Tongue (tissue), 2 donors: ENCODE measurements around the gene CHRNA7. TPM values are rescaled to one million over a fixed set of nuclear protein-coding genes. Genes with fewer than 3 reads are reported as not detected.
"Not testable (repeated sequence)": the region's sequence is repeated elsewhere in the genome, so short reads cannot be mapped to it uniquely, and the experiment has no call there.

Experiments
- DNase-seq: peaks from one replicate; pipeline ENCODE4 v3.0.0-alpha.2; 2015
- total RNA-seq: library from RNA; depleted of rRNA; stranded (reverse); fragments of >200 nt; gene quantifications from one replicate; pipeline ENCODE4 v1.2.3, GENCODE V29; 2014

Gene CHRNA7
- total RNA-seq, 1 donor from 2014 or later = 2.8 TPM

DNA sequence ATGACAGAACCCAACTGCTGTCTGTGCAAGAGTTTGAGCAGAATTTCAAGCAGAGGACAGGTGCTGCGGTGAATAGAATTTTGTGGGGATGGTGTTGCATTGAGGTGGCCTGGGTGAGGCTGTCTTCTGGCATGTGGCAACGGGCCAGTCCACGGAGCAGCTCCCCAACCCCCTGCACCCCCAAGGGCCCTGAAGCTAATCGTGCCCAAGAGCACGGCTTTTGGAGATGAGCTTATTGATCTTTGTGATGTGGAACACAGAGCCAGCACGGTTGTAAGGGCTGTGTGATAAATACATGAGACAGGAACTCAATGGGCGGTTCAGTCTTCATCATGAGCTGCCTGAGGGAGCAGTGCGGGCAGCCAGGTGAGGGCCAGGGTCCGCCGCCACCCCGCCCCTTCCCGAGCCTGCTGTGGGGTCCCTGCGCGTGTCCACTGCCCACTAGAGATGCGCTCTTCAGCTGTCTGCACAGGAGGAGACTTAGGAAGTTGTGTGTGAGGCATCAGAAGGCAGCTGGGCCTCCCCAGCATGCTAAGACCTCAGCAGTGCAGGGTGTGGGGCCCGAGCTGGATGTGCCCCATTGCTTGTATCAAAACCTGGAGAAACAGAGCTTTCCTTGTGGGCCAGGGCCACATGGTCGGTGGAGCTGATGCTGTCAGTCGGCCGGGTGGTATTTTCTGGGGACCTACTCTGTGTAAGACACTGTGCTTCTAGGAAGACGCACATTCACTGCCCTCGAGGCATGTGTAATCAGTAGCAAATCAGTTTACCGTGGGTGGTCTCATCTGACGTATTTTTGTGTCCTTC, 90.5 kb downstream of the CHRNA7 start:
- no peak for DNase-seq

GRCh38 chr15:32121384-32121695, 91.0 kb downstream of the CHRNA7 start:
- no peak for DNase-seq

GRCh38 chr15:32122013-32122412, 91.7 kb downstream of the CHRNA7 start:
- DNase-seq = no peak

GRCh38 chr15:32123473-32123872, 93.2 kb downstream of the CHRNA7 start:
- DNase-seq = no peak

- no peak for DNase-seq
Measured at GRCh38 chr15:32124726-32125125, 94.4 kb downstream of the CHRNA7 start.

DNA sequence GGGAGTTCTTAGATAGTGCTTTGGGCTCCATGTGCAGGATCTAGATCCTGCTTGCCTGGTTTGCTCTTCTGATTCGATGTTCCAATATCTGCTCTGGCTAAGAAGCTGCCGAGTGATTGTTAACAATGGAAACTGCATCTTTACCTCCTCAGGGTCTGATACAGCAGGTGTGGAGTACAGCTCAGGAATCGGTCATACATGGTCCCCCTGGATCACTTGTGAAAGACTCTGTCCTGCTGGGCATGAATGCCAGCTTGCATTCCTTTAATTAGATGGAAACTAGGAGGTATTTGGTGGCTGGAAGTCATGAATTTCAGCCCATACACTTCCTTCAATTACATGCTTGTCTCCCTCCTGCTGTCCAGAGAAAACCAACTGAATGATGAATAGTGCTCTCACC, 95.3 kb downstream of the CHRNA7 start:
- DNase-seq = no peak

GRCh38 chr15:32129815-32130214, 99.5 kb downstream of the CHRNA7 start:
- no peak for DNase-seq

DNA sequence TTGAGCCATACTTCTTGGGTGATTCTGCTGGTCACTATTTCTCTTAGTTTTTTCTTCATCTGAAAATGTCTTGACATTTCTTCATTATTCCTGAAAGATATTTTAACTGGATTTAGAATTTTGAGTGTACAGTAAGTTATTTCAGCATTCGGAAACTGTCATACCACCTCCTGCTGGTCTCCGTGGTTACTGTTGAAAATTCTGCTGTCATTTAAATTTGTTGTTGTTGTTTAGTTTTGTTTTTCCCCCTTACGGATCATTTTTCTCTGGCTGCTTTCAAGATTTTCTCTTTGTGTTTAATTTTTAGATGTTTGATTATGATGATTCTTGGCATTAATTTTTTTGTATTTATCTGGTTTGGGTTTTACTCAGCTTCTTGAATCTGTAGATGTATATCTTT, 100.5 kb downstream of the CHRNA7 start:
- DNase-seq = no peak

GRCh38 chr15:32131803-32132202, 101.5 kb downstream of the CHRNA7 start:
- no peak for DNase-seq

DNA sequence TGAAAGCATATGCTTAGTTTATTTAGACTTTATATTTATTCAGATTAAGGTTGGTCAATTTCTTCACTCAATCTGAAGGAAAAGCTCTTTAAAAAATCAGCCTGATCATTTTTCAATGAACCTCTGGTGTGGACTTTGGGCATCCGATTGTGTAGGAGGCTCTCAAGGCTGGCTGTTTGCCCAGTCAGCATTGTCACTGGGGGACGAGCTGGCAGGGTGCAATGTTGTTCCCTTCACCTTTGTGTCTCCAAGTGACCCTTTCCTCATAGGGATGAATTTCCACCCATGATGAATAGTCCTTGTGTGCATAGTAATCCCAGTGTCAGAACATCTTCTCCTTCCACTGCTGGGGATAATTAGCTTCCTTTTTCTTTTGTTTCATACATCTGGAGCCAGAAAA, 102.5 kb downstream of the CHRNA7 start:
- DNase-seq = no peak

GRCh38 chr15:32134842-32135241, 104.5 kb downstream of the CHRNA7 start:
- DNase-seq = no peak

DNA sequence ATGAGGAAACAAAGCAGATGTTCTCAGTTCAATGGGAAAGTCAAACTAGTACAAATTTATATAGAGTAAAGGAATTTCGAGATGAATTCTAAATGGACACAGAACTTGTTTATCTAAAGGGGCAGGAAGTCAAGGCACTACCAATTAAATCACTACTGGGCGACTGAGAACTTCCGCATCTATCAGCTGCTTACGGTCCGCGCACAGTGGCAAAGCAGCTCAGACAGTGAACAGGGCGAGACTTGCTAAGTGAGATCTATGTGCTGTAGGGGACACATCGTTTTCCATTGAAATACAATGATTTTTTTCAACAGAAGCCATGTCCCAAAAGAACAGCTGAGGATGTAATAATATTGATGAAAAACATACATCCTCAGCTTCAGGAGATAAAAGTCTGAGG, 105.0 kb downstream of the CHRNA7 start:
- no peak for DNase-seq

DNA sequence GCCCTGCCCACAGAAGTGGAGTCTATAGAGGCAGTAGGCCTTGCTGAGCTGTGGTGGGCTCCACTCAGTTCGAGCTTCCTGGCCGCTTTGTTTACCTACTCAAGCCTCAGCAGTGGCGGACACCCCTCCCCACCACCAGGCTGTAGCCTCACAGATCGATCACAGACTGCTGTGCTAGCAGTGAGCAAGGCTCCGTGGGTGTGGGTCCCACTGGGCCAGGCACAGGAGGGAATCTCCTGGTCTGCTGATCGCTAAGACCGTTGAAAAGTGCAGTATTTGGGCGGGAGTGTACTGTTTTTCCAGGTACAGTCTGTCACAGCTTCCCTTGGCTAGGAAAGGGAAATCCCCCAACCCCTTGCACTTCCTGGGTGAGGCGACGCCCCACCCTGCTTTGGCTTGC, 115.2 kb downstream of the CHRNA7 start:
- DNase-seq = not testable (repeated sequence)

- no peak for DNase-seq
Measured at GRCh38 chr15:32148833-32149555, 118.7 kb downstream of the CHRNA7 start.

- no peak for DNase-seq
Measured at GRCh38 chr15:32152574-32152973, 122.3 kb downstream of the CHRNA7 start.

DNA sequence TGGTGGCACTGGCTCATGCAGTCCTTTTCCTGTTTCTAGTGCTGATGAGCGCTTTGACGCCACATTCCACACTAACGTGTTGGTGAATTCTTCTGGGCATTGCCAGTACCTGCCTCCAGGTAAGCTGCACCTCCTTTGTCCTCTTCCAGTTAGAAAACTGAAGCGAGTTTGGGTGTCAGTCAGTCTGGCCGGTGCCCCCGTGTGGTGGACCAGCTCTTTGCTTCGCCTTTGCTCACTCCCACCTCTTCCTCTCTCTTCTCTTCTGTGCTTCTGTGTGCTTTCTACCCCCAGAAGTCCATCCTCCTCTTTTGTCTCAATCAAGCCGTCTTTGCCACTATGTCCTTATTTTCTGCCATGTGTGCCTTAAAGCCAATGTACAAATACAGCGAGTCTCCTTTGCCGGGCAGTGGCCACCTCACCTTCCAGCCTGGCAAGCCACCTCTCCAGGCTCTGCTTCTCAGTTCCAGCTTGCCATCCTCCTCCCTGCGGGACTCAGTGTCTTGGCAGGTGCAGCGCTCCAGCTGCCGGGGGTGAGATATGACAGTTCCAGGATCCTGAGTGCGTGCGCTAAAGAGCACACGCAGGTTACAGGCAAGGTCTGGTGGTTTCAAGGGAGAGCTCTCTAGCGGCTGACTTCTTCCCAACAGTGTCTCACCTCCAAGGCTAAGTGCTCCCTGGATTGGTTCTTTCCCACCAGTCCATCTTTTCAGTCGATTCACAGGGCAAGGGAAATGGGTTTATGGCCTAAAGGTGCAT, 123.7 kb downstream of the CHRNA7 start:
- DNase-seq = not testable (repeated sequence)

- not testable (repeated sequence) for DNase-seq
Measured at GRCh38 chr15:32162143-32162542, 131.8 kb downstream of the CHRNA7 start.

GRCh38 chr15:32164065-32164464, 133.8 kb downstream of the CHRNA7 start:
- not testable (repeated sequence) for DNase-seq

DNA sequence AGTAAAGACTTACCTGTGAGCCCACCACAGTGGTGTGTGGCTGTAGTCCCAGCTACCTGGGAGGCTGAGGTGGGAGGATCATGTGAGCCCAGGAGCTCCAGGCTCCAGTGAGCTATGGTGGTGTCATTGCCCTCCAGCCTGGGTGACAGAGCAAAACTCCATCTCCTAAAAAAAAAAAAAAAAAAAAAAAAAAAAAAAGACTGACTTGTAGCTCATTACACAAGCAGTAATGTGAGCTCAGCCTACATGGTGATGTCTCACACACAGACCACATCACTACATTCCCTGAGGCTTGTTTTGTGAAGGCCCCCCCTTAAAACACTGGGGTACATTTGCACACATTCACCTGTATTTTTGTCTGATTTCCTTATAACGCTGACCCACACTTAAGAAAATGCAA, 134.4 kb downstream of the CHRNA7 start:
- DNase-seq = not testable (repeated sequence)

DNA sequence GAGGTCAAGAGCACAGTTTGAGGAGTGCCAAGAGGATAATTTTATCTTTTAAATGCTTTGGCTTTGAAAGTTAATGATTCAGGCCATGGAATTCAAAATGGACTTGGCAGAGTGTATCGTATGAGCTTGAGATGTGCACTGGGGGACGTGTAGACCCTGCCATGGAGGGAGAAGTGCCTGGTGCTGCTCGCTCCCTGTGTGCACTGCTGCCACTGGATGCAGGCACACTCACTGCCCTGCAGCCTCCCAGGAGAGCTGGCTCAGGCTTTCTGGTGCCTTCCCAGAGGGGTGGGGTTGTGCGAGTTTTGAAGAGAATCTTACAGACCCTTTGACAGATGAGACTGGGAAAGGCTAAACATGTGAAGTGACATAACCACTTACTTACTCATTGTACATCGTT, 135.5 kb downstream of the CHRNA7 start:
- not testable (repeated sequence) for DNase-seq

- DNase-seq = not testable (repeated sequence)
Measured at GRCh38 chr15:32166270-32166669, 136.0 kb downstream of the CHRNA7 start.

- DNase-seq = not testable (repeated sequence)
Measured at GRCh38 chr15:32167913-32168312, 137.6 kb downstream of the CHRNA7 start.

GRCh38 chr15:32180579-32180978, 150.3 kb downstream of the CHRNA7 start:
- DNase-seq = not testable (repeated sequence)
